HepG2 (cell line): Measurements from ENCODE around the gene SGCE. TPM values are rescaled to one million over a fixed set of nuclear protein-coding genes. Genes with fewer than 3 reads are reported as not detected.

Experiments
- ATRX ChIP-seq: sonication (generic); formaldehyde crosslinking; IDR thresholded peaks from 2 replicates; pipeline ENCODE4 v1.4.0; 2020; ENCODE audit warnings: missing genetic modification reagents, borderline replicate concordance
- CHD2 ChIP-seq: IDR thresholded peaks from 2 replicates; pipeline ENCODE4 v1.6.1; 2011; ENCODE audit warnings: low read depth, low read length, improper control_type of control experiment
- HNRNPUL1 ChIP-seq: fragments of 200-400 bp; formaldehyde crosslinking; IDR thresholded peaks from 2 replicates; pipeline ENCODE4 v1.6.1; 2017; ENCODE audit warnings: low read depth, mild to moderate bottlenecking, low read length, moderate library complexity
- JARID2 ChIP-seq: sonication (generic); formaldehyde crosslinking; IDR thresholded peaks from 2 replicates; pipeline ENCODE4 v1.8.1; 2023; ENCODE audit warnings: missing genetic modification reagents, inconsistent platforms; ENCODE audit not compliant: insufficient replicate concordance
- MAFF ChIP-seq: IDR thresholded peaks from 2 replicates; pipeline ENCODE4 v1.6.1; 2011; ENCODE audit warnings: low read depth, low read length, improper control_type of control experiment
- MED8 ChIP-seq: sonication (generic); formaldehyde crosslinking; IDR thresholded peaks from 2 replicates; pipeline ENCODE4 v1.8.1; 2023; ENCODE audit warnings: mild to moderate bottlenecking, missing genetic modification reagents; ENCODE audit not compliant: insufficient replicate concordance
- NR3C1 ChIP-seq: sonication (generic); formaldehyde crosslinking; IDR thresholded peaks from 2 replicates; pipeline ENCODE4 v1.4.0; 2020; ENCODE audit warnings: missing genetic modification reagents
- PHF21A ChIP-seq: sonication (generic); formaldehyde crosslinking; IDR thresholded peaks from 2 replicates; pipeline ENCODE4 v1.5.0; 2020; ENCODE audit warnings: mild to moderate bottlenecking, missing genetic modification reagents
- SMAD3 ChIP-seq: sonication (generic); formaldehyde crosslinking; IDR thresholded peaks from 2 replicates; pipeline ENCODE4 v1.4.0; 2020; ENCODE audit warnings: missing genetic modification reagents
- TARDBP ChIP-seq: sonication (generic); formaldehyde crosslinking; IDR thresholded peaks from 2 replicates; pipeline ENCODE4 v1.8.0; 2022; ENCODE audit warnings: mild to moderate bottlenecking, missing genetic modification reagents
- TSC22D2 ChIP-seq: sonication (generic); formaldehyde crosslinking; IDR thresholded peaks from 2 replicates; pipeline ENCODE4 v1.5.1; 2020; ENCODE audit warnings: missing genetic modification reagents, mild to moderate bottlenecking, borderline replicate concordance
- WIZ ChIP-seq: sonication (generic); formaldehyde crosslinking; IDR thresholded peaks from 2 replicates; pipeline ENCODE4 v1.5.1; 2020; ENCODE audit warnings: mild to moderate bottlenecking, missing genetic modification reagents
- ZNF264 ChIP-seq: sonication (generic); formaldehyde crosslinking; IDR thresholded peaks from 2 replicates; pipeline ENCODE4 v1.4.0; 2020; ENCODE audit warnings: missing genetic modification reagents
- ZNF567 ChIP-seq: sonication (generic); formaldehyde crosslinking; IDR thresholded peaks from 2 replicates; pipeline ENCODE4 v1.8.1; 2023; ENCODE audit warnings: mild to moderate bottlenecking, missing genetic modification reagents, borderline replicate concordance
- ZNF766 ChIP-seq: sonication (generic); formaldehyde crosslinking; IDR thresholded peaks from 2 replicates; pipeline ENCODE4 v1.5.0; 2020; ENCODE audit warnings: missing genetic modification reagents, borderline replicate concordance
- polyA plus RNA-seq, 8 experiments: library from polyadenylated mRNA; depleted of rRNA in 3 of 8; stranded (reverse) in 7 of 8; unstranded in 1 of 8; fragments of >200 nt; fragmentation: Illumina TruSeq in 4 of 8; extraction: Trizol in 4 of 8; gene quantifications; 2 replicates each; pipeline versions ENCODE4 v1.2.1 to v1.2.3, GENCODE V29; 2011 to 2016; ENCODE audit warnings: low read depth in 4 of 8, missing spikeins in 1 of 8, mixed read lengths in 1 of 8; ENCODE audit not compliant: insufficient read depth in 1 of 8
- total RNA-seq, 5 experiments: library from RNA; depleted of rRNA; stranded (reverse); fragments of >200 nt; fragmentation: Illumina TruSeq; extraction: Trizol; gene quantifications; 2 replicates each; pipeline ENCODE4 v1.2.3, GENCODE V29; 2016; ENCODE audit warnings: low read depth in 1 of 5
- TF ChIP-seq, protein P1 (sequence below): sonication (generic); formaldehyde crosslinking; IDR thresholded peaks from 2 replicates; pipeline ENCODE4 v1.4.0; 2020; ENCODE audit warnings: mild to moderate bottlenecking, missing genetic modification reagents, borderline replicate concordance
- TF ChIP-seq, protein P2 (sequence below): sonication (generic); formaldehyde crosslinking; IDR thresholded peaks from 2 replicates; pipeline ENCODE4 v1.9.0; 2022; ENCODE audit warnings: low read depth, missing genetic modification reagents
- TF ChIP-seq, protein P3 (sequence below): sonication (generic); formaldehyde crosslinking; IDR thresholded peaks from 2 replicates; pipeline ENCODE4 v1.4.0; 2020; ENCODE audit warnings: missing genetic modification reagents, borderline replicate concordance
- TF ChIP-seq, protein P4 (sequence below): sonication (generic); formaldehyde crosslinking; IDR thresholded peaks from 2 replicates; pipeline ENCODE4 v1.9.0; 2021; ENCODE audit warnings: missing genetic modification reagents, mild to moderate bottlenecking, borderline replicate concordance

Gene SGCE
- total and polyA plus RNA-seq, 2 of the 13 experiments (the other 11 are each of a cell fraction or from before 2014, with no cell fraction given), result 52.3 to 71.1 TPM

DNA sequence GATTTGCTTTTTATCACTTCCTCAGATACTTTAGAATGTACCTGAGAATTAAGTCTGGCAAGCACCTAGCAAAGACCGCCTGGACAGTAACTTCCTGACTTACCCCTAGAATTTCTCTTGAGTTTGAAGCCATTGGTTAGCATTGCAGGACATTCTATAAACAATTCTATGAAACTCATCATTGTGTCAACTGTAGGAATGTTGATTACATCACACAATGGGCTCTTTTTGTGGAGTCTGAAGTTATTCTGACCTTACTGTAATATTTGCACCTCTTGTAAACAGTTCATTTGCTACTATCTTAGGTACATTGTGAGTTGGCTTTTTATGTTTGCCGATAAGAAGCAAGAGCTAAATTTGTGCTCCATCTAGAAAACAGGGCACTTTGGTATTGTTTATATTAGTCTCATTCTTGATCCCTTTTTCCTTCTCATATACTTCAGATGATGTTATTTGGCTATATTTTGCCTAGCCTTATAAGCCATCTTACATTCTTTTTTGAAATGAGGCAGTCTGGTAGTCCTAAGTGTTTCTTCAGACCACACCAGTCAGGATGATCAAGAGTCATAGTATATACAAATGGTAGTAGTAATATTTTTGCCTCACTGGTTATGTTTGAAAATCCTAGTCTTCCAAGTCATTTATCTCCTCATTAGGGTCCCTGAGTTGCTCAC, 94.0 kb downstream of the SGCE start (continued):
- TF ChIP-seq ZNF264 (CRISPR knock-in tag), result 0 out of 2 replicates have a peak, but pooled peaks have one; percentile 53
- no peak for TF ChIP-seq CHD2
- TF ChIP-seq ZNF567 (CRISPR knock-in tag), result no peak
- TF ChIP-seq TARDBP (CRISPR knock-in tag), result peak; percentile 66
- no peak for TF ChIP-seq NR3C1
- no peak; the same call in 1 of the 2 replicates for TF ChIP-seq TSC22D2 (CRISPR knock-in tag)
- TF ChIP-seq ATRX (CRISPR knock-in tag), result no peak
- TF ChIP-seq WIZ (CRISPR knock-in tag), result no peak
- peak; percentile 82; the same call in 1 of the 2 replicates for TF ChIP-seq PHF21A (CRISPR knock-in tag)
- peak; percentile 94 for TF ChIP-seq SMAD3 (CRISPR knock-in tag)
- TF ChIP-seq, protein P1, sequence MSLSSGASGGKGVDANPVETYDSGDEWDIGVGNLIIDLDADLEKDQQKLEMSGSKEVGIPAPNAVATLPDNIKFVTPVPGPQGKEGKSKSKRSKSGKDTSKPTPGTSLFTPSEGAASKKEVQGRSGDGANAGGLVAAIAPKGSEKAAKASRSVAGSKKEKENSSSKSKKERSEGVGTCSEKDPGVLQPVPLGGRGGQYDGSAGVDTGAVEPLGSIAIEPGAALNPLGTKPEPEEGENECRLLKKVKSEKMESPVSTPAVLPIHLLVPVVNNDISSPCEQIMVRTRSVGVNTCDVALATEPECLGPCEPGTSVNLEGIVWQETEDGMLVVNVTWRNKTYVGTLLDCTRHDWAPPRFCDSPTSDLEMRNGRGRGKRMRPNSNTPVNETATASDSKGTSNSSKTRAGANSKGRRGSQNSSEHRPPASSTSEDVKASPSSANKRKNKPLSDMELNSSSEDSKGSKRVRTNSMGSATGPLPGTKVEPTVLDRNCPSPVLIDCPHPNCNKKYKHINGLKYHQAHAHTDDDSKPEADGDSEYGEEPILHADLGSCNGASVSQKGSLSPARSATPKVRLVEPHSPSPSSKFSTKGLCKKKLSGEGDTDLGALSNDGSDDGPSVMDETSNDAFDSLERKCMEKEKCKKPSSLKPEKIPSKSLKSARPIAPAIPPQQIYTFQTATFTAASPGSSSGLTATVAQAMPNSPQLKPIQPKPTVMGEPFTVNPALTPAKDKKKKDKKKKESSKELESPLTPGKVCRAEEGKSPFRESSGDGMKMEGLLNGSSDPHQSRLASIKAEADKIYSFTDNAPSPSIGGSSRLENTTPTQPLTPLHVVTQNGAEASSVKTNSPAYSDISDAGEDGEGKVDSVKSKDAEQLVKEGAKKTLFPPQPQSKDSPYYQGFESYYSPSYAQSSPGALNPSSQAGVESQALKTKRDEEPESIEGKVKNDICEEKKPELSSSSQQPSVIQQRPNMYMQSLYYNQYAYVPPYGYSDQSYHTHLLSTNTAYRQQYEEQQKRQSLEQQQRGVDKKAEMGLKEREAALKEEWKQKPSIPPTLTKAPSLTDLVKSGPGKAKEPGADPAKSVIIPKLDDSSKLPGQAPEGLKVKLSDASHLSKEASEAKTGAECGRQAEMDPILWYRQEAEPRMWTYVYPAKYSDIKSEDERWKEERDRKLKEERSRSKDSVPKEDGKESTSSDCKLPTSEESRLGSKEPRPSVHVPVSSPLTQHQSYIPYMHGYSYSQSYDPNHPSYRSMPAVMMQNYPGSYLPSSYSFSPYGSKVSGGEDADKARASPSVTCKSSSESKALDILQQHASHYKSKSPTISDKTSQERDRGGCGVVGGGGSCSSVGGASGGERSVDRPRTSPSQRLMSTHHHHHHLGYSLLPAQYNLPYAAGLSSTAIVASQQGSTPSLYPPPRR, result peak; percentile 95
- no peak for TF ChIP-seq JARID2
- TF ChIP-seq, protein P2, sequence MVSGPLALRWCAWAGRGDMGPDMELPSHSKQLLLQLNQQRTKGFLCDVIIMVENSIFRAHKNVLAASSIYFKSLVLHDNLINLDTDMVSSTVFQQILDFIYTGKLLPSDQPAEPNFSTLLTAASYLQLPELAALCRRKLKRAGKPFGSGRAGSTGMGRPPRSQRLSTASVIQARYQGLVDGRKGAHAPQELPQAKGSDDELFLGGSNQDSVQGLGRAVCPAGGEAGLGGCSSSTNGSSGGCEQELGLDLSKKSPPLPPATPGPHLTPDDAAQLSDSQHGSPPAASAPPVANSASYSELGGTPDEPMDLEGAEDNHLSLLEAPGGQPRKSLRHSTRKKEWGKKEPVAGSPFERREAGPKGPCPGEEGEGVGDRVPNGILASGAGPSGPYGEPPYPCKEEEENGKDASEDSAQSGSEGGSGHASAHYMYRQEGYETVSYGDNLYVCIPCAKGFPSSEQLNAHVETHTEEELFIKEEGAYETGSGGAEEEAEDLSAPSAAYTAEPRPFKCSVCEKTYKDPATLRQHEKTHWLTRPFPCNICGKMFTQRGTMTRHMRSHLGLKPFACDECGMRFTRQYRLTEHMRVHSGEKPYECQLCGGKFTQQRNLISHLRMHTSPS (CRISPR knock-in tag), result no peak
- TF ChIP-seq, protein P3, sequence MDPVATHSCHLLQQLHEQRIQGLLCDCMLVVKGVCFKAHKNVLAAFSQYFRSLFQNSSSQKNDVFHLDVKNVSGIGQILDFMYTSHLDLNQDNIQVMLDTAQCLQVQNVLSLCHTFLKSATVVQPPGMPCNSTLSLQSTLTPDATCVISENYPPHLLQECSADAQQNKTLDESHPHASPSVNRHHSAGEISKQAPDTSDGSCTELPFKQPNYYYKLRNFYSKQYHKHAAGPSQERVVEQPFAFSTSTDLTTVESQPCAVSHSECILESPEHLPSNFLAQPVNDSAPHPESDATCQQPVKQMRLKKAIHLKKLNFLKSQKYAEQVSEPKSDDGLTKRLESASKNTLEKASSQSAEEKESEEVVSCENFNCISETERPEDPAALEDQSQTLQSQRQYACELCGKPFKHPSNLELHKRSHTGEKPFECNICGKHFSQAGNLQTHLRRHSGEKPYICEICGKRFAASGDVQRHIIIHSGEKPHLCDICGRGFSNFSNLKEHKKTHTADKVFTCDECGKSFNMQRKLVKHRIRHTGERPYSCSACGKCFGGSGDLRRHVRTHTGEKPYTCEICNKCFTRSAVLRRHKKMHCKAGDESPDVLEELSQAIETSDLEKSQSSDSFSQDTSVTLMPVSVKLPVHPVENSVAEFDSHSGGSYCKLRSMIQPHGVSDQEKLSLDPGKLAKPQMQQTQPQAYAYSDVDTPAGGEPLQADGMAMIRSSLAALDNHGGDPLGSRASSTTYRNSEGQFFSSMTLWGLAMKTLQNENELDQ (CRISPR knock-in tag), result no peak
- no peak for TF ChIP-seq HNRNPUL1
- TF ChIP-seq, protein P4, sequence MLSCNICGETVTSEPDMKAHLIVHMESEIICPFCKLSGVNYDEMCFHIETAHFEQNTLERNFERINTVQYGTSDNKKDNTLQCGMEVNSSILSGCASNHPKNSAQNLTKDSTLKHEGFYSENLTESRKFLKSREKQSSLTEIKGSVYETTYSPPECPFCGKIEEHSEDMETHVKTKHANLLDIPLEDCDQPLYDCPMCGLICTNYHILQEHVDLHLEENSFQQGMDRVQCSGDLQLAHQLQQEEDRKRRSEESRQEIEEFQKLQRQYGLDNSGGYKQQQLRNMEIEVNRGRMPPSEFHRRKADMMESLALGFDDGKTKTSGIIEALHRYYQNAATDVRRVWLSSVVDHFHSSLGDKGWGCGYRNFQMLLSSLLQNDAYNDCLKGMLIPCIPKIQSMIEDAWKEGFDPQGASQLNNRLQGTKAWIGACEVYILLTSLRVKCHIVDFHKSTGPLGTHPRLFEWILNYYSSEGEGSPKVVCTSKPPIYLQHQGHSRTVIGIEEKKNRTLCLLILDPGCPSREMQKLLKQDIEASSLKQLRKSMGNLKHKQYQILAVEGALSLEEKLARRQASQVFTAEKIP (CRISPR knock-in tag), result no peak
- 0 out of 2 replicates have a peak, but pooled peaks have one; percentile 12 for TF ChIP-seq MAFF
- no peak for TF ChIP-seq MED8
- no peak for TF ChIP-seq ZNF766 (CRISPR knock-in tag)
